ENCODE results near the gene SNTA1. TPM values are rescaled to one million over a fixed set of nuclear protein-coding genes. Genes with fewer than 3 reads are reported as not detected.

Gene SNTA1
- total and polyA plus RNA-seq, 9 of the 15 experiments (the other 6 are each of a cell fraction or from before 2014, with no cell fraction given) = 1.2 to 40.8 (median 20.3) TPM

DNA sequence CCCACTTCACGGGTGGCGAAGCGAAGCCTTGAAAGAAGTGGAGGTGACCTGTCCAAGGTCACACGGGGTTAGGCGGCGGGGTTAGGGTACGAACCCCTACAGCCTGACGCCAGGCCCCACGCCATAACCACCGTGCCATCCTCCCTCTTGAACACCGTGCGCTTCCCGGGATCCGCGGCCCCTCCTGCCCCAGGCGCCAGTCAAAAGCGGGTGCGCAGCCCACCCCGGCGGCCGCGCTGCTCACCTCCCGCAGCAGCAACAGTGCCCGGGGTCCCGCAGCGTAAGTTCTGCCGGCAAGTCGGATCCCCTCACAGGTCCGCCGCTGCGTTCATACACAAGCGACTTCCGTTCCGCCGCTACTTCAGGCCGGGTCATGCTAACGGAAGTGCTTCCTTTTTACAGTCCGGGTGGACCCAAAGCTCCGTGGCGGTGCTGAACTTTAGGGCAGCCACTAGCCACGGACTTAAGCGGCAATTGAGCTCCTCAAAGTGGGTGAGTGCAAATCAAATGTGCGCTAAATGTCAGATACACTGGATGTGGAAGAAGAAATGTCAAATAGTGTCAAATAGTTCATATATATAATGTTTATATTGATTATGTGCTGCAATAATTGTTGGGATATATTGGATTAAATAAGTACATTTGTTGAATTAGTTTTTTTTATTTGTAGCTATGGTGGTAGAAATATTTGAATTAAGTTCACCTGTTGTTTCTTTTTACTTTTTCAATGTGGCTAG lies 42.2 kb downstream of the SNTA1 start, which contains the start of gene CDK5RAP1 (continued):
- TF ChIP-seq, protein P1, sequence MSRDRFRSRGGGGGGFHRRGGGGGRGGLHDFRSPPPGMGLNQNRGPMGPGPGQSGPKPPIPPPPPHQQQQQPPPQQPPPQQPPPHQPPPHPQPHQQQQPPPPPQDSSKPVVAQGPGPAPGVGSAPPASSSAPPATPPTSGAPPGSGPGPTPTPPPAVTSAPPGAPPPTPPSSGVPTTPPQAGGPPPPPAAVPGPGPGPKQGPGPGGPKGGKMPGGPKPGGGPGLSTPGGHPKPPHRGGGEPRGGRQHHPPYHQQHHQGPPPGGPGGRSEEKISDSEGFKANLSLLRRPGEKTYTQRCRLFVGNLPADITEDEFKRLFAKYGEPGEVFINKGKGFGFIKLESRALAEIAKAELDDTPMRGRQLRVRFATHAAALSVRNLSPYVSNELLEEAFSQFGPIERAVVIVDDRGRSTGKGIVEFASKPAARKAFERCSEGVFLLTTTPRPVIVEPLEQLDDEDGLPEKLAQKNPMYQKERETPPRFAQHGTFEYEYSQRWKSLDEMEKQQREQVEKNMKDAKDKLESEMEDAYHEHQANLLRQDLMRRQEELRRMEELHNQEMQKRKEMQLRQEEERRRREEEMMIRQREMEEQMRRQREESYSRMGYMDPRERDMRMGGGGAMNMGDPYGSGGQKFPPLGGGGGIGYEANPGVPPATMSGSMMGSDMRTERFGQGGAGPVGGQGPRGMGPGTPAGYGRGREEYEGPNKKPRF (IDR thresholded peaks at IDR 0.05; ENCODE audit: low read depth, low read length) = no peak
- TF ChIP-seq MTA3 (IDR thresholded peaks at IDR 0.05; ENCODE audit: borderline replicate concordance) = peak; percentile 76; the same call in 1 of the 2 replicates
- no peak for TF ChIP-seq RBM25 (IDR thresholded peaks at IDR 0.05; ENCODE audit: low read depth, low read length, severe bottlenecking)
- TF ChIP-seq ZNF24 (IDR thresholded peaks at IDR 0.05) = peak; percentile 74
- peak; percentile 77 for TF ChIP-seq ESRRA (IDR thresholded peaks at IDR 0.05; ENCODE audit: borderline replicate concordance, low read depth)
- TF ChIP-seq ARID2 (IDR thresholded peaks at IDR 0.05) = no peak
- TF ChIP-seq NFRKB (IDR thresholded peaks at IDR 0.05; ENCODE audit: low read depth) = peak; percentile 90
- TF ChIP-seq ZSCAN32 (CRISPR knock-in tag; IDR thresholded peaks at IDR 0.05) = no peak
- TF ChIP-seq MAFK (IDR thresholded peaks at IDR 0.05; ENCODE audit: low read length) = no peak
- no peak for TF ChIP-seq ZNF717 (CRISPR knock-in tag; IDR thresholded peaks at IDR 0.05)
- TF ChIP-seq CBX2 (IDR thresholded peaks at IDR 0.05; ENCODE audit: insufficient read depth, low read length, poor library complexity, severe bottlenecking) = no peak
- no peak for TF ChIP-seq CEBPG (CRISPR knock-in tag; IDR thresholded peaks at IDR 0.05)
- no peak for TF ChIP-seq CEBPG (tag; conservative IDR thresholded peaks at IDR 0.05 in 1 of 2, IDR thresholded peaks at IDR 0.05 in 1 of 2)
- no peak for TF ChIP-seq ATF2 (CRISPR knock-in tag; IDR thresholded peaks at IDR 0.05)
- no peak for TF ChIP-seq ZNF143 (CRISPR knock-in tag; IDR thresholded peaks at IDR 0.05)
- no peak for TF ChIP-seq CBX5 (IDR thresholded peaks at IDR 0.05; ENCODE audit: borderline replicate concordance, low read depth)
- no peak for TF ChIP-seq GATA2 (CRISPR knock-in tag; IDR thresholded peaks at IDR 0.05)
- peak; percentile 97 for TF ChIP-seq C11orf30 (IDR thresholded peaks at IDR 0.05; ENCODE audit: low read depth)
- no peak for TF ChIP-seq SNAPC5 (CRISPR knock-in tag; IDR thresholded peaks at IDR 0.05)
- TF ChIP-seq, protein P2, sequence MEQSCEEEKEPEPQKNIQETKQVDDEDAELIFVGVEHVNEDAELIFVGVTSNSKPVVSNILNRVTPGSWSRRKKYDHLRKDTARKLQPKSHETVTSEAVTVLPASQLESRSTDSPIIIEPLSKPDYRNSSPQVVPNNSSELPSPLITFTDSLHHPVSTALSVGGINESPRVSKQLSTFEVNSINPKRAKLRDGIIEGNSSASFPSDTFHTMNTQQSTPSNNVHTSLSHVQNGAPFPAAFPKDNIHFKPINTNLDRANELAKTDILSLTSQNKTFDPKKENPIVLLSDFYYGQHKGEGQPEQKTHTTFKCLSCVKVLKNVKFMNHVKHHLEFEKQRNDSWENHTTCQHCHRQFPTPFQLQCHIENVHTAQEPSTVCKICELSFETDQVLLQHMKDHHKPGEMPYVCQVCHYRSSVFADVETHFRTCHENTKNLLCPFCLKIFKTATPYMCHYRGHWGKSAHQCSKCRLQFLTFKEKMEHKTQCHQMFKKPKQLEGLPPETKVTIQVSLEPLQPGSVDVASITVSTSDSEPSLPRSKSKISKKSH (CRISPR knock-in tag; IDR thresholded peaks at IDR 0.05) = no peak
- TF ChIP-seq ZBTB17 (CRISPR knock-in tag; IDR thresholded peaks at IDR 0.05) = no peak
- TF ChIP-seq CBFA2T3 (IDR thresholded peaks at IDR 0.05) = peak; percentile 33
- no peak for TF ChIP-seq ZKSCAN3 (CRISPR knock-in tag; IDR thresholded peaks at IDR 0.05)
- TF ChIP-seq RCOR1 (IDR thresholded peaks at IDR 0.05; ENCODE audit: borderline replicate concordance in 1 of 2, low read depth in 2 of 2, low read length in 2 of 2) = no peak
